Bronchial epithelial cell (primary cell): ENCODE data around the gene ADAMTS8. TPM values are rescaled to one million over a fixed set of nuclear protein-coding genes. Genes with fewer than 3 reads are reported as not detected.

Source experiments
- DNase-seq: peaks from one replicate; pipeline ENCODE4 v3.0.0-alpha.2; 2010; ENCODE audit warnings: low read depth
- FAIRE-seq: peaks from 2 replicates; lab custom pipeline; 2011; peaks lifted over from hg19 to GRCh38; lab: Jason Lieb, UNC
- H3K27me3 ChIP-seq: 2 replicates; pipeline ENCODE4 v1.5.1; 2011; ENCODE audit warnings: low read length; ENCODE audit not compliant: control insufficient read depth, insufficient read depth
- H3K36me3 ChIP-seq: 2 replicates; pipeline ENCODE4 v1.5.1; 2011; ENCODE audit warnings: low read length; ENCODE audit not compliant: control insufficient read depth, insufficient read depth
- H3K4me3 ChIP-seq: 2 replicates; pipeline ENCODE4 v1.5.1; 2011; ENCODE audit warnings: mild to moderate bottlenecking, low read depth, low read length, control low read depth
- total RNA-seq: library from RNA; depleted of rRNA; stranded (reverse); fragments of >200 nt; gene quantifications from 2 replicates; pipeline ENCODE4 v1.2.1, GENCODE V29; 2014
- TF ChIP-seq, protein P1 (sequence below): IDR thresholded peaks from 2 replicates; pipeline ENCODE4 v1.5.1; 2011; ENCODE audit warnings: mild to moderate bottlenecking, moderate library complexity, low read length, control low read depth, inconsistent platforms; ENCODE audit not compliant: insufficient read depth, severe bottlenecking

The ADAMTS8 gene
- total RNA-seq, 1 donor from 2014 or later, result not detected

DNA sequence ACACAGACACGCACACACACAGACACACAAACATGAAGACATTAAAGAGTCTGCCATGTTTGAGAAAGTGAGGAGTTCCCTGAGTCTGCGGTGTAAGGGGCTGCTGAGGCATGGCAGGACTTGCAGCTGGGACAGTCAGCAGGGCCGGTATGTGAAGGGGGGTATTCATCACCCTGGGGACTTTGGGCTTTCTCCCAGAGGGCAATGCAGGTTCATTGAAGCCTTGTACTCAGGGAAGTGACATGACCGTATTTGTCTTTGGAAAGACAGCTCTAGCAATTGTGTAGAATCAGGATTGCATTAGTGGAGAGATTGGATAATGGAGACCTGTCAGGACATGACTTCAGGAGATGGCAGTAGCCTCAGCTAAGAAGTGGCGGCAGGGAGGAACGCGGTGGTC lies 9.4 kb upstream of the ADAMTS8 start:
- FAIRE-seq, result no peak
- H3K27me3 ChIP-seq, result no peaks in the 10 kb centered on the region
- DNase-seq, result peak; percentile 95

DNA sequence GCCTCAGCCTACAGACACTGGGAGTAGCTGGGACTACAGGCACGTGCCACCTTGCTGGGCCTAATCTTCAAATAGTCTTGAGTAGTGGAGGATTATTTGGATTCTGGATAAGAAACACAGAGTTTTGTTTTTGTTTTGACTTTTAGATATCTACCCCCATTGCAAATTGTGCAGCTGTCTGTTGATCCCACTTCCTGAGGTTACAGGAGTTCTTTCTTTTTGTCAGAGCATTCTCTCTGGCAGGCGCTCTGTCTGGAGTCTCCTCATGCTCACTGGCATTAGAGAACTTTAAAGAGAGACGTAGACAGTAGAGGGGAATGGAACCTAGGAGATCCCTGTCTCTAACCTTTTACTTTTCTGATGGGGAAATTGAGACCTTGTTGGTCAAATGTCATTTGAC lies 7.8 kb upstream of the ADAMTS8 start:
- DNase-seq (no peak), FAIRE-seq (no peak)
- H3K4me3 ChIP-seq, result no peak overlapping the region
- TF ChIP-seq, protein P1, sequence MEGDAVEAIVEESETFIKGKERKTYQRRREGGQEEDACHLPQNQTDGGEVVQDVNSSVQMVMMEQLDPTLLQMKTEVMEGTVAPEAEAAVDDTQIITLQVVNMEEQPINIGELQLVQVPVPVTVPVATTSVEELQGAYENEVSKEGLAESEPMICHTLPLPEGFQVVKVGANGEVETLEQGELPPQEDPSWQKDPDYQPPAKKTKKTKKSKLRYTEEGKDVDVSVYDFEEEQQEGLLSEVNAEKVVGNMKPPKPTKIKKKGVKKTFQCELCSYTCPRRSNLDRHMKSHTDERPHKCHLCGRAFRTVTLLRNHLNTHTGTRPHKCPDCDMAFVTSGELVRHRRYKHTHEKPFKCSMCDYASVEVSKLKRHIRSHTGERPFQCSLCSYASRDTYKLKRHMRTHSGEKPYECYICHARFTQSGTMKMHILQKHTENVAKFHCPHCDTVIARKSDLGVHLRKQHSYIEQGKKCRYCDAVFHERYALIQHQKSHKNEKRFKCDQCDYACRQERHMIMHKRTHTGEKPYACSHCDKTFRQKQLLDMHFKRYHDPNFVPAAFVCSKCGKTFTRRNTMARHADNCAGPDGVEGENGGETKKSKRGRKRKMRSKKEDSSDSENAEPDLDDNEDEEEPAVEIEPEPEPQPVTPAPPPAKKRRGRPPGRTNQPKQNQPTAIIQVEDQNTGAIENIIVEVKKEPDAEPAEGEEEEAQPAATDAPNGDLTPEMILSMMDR, result no peak
- H3K36me3 ChIP-seq, result no peaks in the 10 kb centered on the region
- H3K27me3 ChIP-seq, result no peaks in the 10 kb centered on the region

More for the DNA sequence above, 9.4 kb upstream of the ADAMTS8 start:
- no peak overlapping the region for H3K4me3 ChIP-seq
- no peaks in the 10 kb centered on the region for H3K36me3 ChIP-seq
- TF ChIP-seq, protein P1, result no peak

DNA sequence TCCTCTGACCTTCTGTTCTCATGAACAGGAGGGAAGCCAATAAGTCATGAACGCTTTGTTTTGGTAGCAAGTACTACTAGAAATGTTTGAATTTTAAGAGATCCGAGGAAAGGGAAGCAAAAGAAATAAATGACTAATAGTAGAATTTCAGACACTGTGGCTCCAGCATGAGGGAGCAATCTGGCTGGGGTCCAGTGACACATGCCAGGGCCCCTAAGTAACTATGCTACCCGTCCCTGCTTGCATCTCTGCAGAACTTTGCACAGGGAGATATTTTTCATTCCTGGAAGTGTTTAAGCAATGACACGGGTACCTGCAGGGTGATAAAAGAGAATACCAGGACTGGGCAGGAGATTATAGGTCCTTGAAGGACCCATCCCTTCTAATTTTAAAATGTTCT lies 7.3 kb upstream of the ADAMTS8 start:
- H3K4me3 ChIP-seq, result no peak overlapping the region
- FAIRE-seq (no peak), DNase-seq (peak; percentile 84)
- no peaks in the 10 kb centered on the region for H3K27me3 ChIP-seq
- TF ChIP-seq, protein P1, result no peak
- H3K36me3 ChIP-seq, result no peaks in the 10 kb centered on the region

DNA sequence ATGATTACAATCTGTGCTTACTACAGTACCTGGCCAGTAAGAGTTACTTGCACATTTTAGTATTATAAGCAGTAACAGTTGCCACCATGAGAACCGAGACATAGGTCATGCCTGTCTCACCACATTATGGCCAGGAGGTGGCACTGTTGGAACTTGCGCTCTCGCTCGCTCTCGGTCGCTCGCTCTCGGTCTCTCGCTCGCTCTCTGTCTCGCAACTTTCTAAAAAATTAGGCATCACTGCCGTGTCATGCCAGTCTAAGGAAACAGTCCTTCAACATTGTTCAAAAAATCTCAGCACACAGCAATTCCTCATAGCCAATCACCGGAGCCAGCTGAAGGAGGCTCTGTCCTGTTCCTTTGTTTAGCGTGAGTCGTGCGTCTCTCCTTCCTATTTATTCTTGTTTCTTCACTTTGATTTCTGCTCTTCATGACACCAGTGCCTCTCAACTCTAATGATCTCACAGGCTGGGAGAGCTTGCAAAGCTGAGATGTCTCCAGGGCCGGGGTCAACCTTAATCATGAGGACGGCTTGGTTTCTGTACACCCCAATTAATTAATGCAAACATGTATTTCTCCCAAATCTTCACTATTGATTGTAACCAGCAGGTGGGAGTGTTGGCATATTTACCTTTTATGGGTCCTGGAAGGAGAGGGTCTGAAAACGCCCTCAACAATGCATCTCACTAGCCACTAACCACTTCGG lies 6.3 kb upstream of the ADAMTS8 start:
- H3K27me3 ChIP-seq, result peaks cover 2% of the 10 kb centered on the region
- no peak for FAIRE-seq
- TF ChIP-seq, protein P1, result peak; percentile 89
- peak; percentile 76 for DNase-seq
- no peaks in the 10 kb centered on the region for H3K36me3 ChIP-seq
- peak overlapping the region; percentile 57 for H3K4me3 ChIP-seq

GRCh38 chr11:130433357-130433756 lies 4.9 kb upstream of the ADAMTS8 start:
- TF ChIP-seq, protein P1, result no peak
- FAIRE-seq (no peak), DNase-seq (no peak)
- Histone ChIP-seq H3K27me3 (peaks cover 10% of the 10 kb centered on the region), H3K36me3 (no peaks in the 10 kb centered on the region), H3K4me3 (no peak overlapping the region)

DNA sequence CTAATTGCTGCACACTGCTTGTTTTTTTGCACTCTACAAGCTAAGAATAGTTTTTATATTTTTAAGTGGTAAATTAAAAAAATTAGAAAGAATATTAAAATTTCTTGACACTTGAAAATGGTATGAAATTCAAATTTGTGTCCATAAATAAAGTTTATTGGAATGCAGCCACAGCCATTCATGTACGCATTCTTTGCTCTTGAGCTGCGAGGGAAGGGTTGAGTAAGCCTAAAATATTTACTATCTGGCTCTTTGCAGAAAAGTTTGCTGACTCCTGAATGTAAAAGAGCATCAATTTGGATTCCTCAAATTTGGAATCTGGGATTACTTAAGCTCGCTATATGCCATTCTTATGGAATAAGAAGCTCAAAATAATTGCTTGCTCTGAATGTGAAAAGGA lies 3.4 kb upstream of the ADAMTS8 start:
- H3K27me3 ChIP-seq, result peaks cover 20% of the 10 kb centered on the region
- no peaks in the 10 kb centered on the region for H3K36me3 ChIP-seq
- no peak for FAIRE-seq
- no peak for DNase-seq
- TF ChIP-seq, protein P1, result no peak
- no peak overlapping the region for H3K4me3 ChIP-seq
